Choroid plexus epithelial cell (primary cell): ENCODE data around the gene ZMYM4.

ENCODE experiments used
- DNase-seq: peaks from one replicate; pipeline ENCODE4 v3.0.0-alpha.2; 2010; ENCODE audit warnings: low read depth
- H3K4me3 ChIP-seq: 2 replicates; pipeline ENCODE4 v1.5.1; 2011; ENCODE audit warnings: low read depth, mild to moderate bottlenecking, control low read depth, low read length, moderate library complexity
- CTCF ChIP-seq: conservative IDR thresholded peaks from 2 replicates; pipeline ENCODE4 v1.5.1; 2011; ENCODE audit warnings: low read depth, mild to moderate bottlenecking, control low read depth, inconsistent platforms, low read length, moderate library complexity

ZMYM4 gene

GRCh38 chr1:35426097-35426586 lies 157.6 kb downstream of the ZMYM4 start:
- no peak overlapping the region for H3K4me3 ChIP-seq
- no peak for TF ChIP-seq CTCF
- DNase-seq, result no peak

GRCh38 chr1:35428360-35428759 lies 159.9 kb downstream of the ZMYM4 start:
- H3K4me3 ChIP-seq, result no peak overlapping the region
- no peak for DNase-seq
- TF ChIP-seq CTCF, result no peak

GRCh38 chr1:35430762-35431161 lies 162.3 kb downstream of the ZMYM4 start:
- no peak overlapping the region for H3K4me3 ChIP-seq
- TF ChIP-seq CTCF, result no peak
- no peak for DNase-seq

GRCh38 chr1:35431173-35431599 lies 162.7 kb downstream of the ZMYM4 start:
- TF ChIP-seq CTCF, result no peak
- peak; percentile 53 for DNase-seq
- no peak overlapping the region for H3K4me3 ChIP-seq

GRCh38 chr1:35432231-35432630 lies 163.7 kb downstream of the ZMYM4 start:
- no peak overlapping the region for H3K4me3 ChIP-seq
- no peak for DNase-seq
- no peak for TF ChIP-seq CTCF

- H3K4me3 ChIP-seq, result no peak overlapping the region
- no peak for TF ChIP-seq CTCF
- DNase-seq, result no peak
Observed at GRCh38 chr1:35433714-35434113, 165.2 kb downstream of the ZMYM4 start.

GRCh38 chr1:35434703-35435102 lies 166.2 kb downstream of the ZMYM4 start:
- no peak overlapping the region for H3K4me3 ChIP-seq
- no peak for TF ChIP-seq CTCF
- DNase-seq, result no peak
